ENCODE measurements around the gene CAPN14.

CAPN14 gene

GRCh38 chr2:31147645-31148044 lies 69.7 kb downstream of the CAPN14 start:
- H3K9me3 ChIP-seq, result no peaks in the 10 kb centered on the region
- H3K27me3 ChIP-seq, result peaks cover 10% of the 10 kb centered on the region
- H3K4me1 ChIP-seq (ENCODE audit: control insufficient read depth in 1 of 2, insufficient read depth in 1 of 2, low read depth in 1 of 2, low read length in 1 of 2), result no peaks in the 10 kb centered on the region
- TF ChIP-seq, protein P1, sequence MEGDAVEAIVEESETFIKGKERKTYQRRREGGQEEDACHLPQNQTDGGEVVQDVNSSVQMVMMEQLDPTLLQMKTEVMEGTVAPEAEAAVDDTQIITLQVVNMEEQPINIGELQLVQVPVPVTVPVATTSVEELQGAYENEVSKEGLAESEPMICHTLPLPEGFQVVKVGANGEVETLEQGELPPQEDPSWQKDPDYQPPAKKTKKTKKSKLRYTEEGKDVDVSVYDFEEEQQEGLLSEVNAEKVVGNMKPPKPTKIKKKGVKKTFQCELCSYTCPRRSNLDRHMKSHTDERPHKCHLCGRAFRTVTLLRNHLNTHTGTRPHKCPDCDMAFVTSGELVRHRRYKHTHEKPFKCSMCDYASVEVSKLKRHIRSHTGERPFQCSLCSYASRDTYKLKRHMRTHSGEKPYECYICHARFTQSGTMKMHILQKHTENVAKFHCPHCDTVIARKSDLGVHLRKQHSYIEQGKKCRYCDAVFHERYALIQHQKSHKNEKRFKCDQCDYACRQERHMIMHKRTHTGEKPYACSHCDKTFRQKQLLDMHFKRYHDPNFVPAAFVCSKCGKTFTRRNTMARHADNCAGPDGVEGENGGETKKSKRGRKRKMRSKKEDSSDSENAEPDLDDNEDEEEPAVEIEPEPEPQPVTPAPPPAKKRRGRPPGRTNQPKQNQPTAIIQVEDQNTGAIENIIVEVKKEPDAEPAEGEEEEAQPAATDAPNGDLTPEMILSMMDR (IDR thresholded peaks at IDR 0.05), result no peak
- H3K27ac ChIP-seq, result no peak overlapping the region
- no peak overlapping the region for H3K4me3 ChIP-seq (ENCODE audit: low read depth in 1 of 2, low read length in 1 of 2)
- H3K36me3 ChIP-seq, result no peaks in the 10 kb centered on the region

GRCh38 chr2:31142110-31142509 lies 75.2 kb downstream of the CAPN14 start:
- H3K27ac ChIP-seq, result no peak overlapping the region
- H3K4me3 ChIP-seq (ENCODE audit: low read depth in 1 of 2, low read length in 1 of 2), result no peak overlapping the region
- peaks cover 5 to 17% of the 10 kb centered on the region in 2 experiments for H3K4me1 ChIP-seq (ENCODE audit: control insufficient read depth in 1 of 2, insufficient read depth in 1 of 2, low read depth in 1 of 2, low read length in 1 of 2)
- TF ChIP-seq, protein P1 (IDR thresholded peaks at IDR 0.05), result no peak
- H3K9me3 ChIP-seq, result no peaks in the 10 kb centered on the region
- peaks cover 32% of the 10 kb centered on the region for H3K27me3 ChIP-seq
- no peaks in the 10 kb centered on the region for H3K36me3 ChIP-seq

DNA sequence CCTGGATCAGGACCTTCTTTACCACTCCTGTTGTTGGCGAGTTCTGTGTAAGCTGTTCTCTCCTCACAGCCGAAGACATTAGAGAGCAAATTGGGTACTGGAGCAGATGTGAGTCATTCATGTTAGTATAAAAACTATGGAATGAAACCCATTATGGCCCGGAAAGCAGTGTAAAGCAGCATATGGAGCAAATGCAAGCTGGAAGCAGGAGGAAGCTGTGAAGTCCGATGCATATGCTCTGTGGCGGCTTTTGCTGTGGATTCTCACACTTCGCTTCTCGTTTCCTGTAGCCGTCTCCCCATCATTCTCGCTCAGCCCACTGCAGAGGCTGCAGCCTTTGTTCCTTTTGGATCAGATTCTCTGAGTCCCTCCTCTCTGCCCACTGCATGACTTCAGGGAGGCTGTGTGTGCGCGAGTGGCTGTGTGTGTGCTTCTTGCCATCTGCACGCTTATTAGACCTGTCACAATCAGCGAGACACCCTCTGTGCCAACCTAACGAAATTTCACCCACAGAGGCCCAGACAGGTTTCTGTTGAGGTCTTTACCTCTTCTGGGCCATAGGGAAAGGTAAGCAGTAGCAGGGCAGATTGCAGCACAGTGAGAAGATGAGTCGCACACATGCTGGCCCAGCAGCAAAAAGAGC lies 75.8 kb downstream of the CAPN14 start:
- Histone ChIP-seq H3K9me3 (no peaks in the 10 kb centered on the region), H3K27ac (no peak overlapping the region), H3K27me3 (peaks cover 38% of the 10 kb centered on the region), H3K4me3 (ENCODE audit: low read depth in 1 of 2, low read length in 1 of 2) (no peak overlapping the region), H3K36me3 (no peaks in the 10 kb centered on the region), H3K4me1 (ENCODE audit: control insufficient read depth in 1 of 2, insufficient read depth in 1 of 2, low read depth in 1 of 2, low read length in 1 of 2) (peaks cover 10 to 21% of the 10 kb centered on the region in 2 experiments)
- TF ChIP-seq, protein P1 (IDR thresholded peaks at IDR 0.05), result no peak

- no peak overlapping the region for H3K4me3 ChIP-seq (ENCODE audit: low read depth in 1 of 2, low read length in 1 of 2)
- H3K4me1 ChIP-seq (ENCODE audit: control insufficient read depth in 1 of 2, insufficient read depth in 1 of 2, low read depth in 1 of 2, low read length in 1 of 2), result peaks cover 19 to 21% of the 10 kb centered on the region in 2 experiments
- H3K27me3 ChIP-seq, result peaks cover 42% of the 10 kb centered on the region
- TF ChIP-seq, protein P1 (IDR thresholded peaks at IDR 0.05), result no peak
- no peaks in the 10 kb centered on the region for H3K9me3 ChIP-seq
- no peaks in the 10 kb centered on the region for H3K36me3 ChIP-seq
- no peak overlapping the region for H3K27ac ChIP-seq
Measured at GRCh38 chr2:31140151-31140550, 77.2 kb downstream of the CAPN14 start.

- H3K27me3 ChIP-seq, result peaks cover 42% of the 10 kb centered on the region
Measured at GRCh38 chr2:31139671-31140070, 77.6 kb downstream of the CAPN14 start.

More at GRCh38 chr2:31139671-31140070, 77.6 kb downstream of the CAPN14 start:
- Histone ChIP-seq H3K9me3 (no peaks in the 10 kb centered on the region), H3K4me3 (ENCODE audit: low read depth in 1 of 2, low read length in 1 of 2) (no peak overlapping the region), H3K36me3 (no peaks in the 10 kb centered on the region), H3K4me1 (ENCODE audit: control insufficient read depth in 1 of 2, insufficient read depth in 1 of 2, low read depth in 1 of 2, low read length in 1 of 2) (peaks cover 19 to 21% of the 10 kb centered on the region in 2 experiments), H3K27ac (no peak overlapping the region)
- TF ChIP-seq, protein P1 (IDR thresholded peaks at IDR 0.05), result no peak
